Hepatocyte (in vitro differentiated cells): Measurements from ENCODE around the gene SNTG2.

ENCODE experiments used
- EZH2 ChIP-seq: fragments of 200-600 bp; sonication (generic); IDR thresholded peaks from 2 replicates; pipeline ENCODE4 v1.6.1; 2016; ENCODE audit warnings: antibody characterized with exemption, mild to moderate bottlenecking, borderline replicate concordance
- TF ChIP-seq, protein P1 (sequence below): fragments of 200-600 bp; sonication (generic); IDR thresholded peaks from 2 replicates; pipeline ENCODE4 v1.5.1; 2016; ENCODE audit warnings: antibody characterized with exemption, mild to moderate bottlenecking; ENCODE audit not compliant: poor library complexity

DNA sequence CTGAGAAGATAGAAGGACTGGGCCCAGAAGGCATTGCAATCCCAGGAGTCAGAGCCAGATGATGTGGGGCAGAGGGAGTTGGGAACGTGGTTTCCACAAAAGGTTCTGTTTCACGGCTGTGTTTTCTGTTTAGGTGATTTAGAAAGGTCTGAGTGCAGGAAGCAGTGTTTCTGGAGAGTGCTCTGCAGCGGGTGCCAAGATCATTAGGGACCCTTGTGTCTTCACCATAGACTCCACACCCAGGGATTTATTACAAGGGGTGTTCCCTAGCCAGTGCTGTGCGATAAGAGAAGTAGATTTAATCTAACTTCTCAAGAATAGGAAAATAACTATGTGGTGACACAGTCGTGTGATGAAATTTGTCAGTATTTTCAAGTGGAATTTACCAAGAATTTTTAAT, 241.5 kb downstream of the SNTG2 start:
- TF ChIP-seq, protein P1, sequence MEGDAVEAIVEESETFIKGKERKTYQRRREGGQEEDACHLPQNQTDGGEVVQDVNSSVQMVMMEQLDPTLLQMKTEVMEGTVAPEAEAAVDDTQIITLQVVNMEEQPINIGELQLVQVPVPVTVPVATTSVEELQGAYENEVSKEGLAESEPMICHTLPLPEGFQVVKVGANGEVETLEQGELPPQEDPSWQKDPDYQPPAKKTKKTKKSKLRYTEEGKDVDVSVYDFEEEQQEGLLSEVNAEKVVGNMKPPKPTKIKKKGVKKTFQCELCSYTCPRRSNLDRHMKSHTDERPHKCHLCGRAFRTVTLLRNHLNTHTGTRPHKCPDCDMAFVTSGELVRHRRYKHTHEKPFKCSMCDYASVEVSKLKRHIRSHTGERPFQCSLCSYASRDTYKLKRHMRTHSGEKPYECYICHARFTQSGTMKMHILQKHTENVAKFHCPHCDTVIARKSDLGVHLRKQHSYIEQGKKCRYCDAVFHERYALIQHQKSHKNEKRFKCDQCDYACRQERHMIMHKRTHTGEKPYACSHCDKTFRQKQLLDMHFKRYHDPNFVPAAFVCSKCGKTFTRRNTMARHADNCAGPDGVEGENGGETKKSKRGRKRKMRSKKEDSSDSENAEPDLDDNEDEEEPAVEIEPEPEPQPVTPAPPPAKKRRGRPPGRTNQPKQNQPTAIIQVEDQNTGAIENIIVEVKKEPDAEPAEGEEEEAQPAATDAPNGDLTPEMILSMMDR: no peak
- no peak for TF ChIP-seq EZH2
